ENCODE data around the gene SNU13. TPM values are rescaled to one million over a fixed set of nuclear protein-coding genes. Genes with fewer than 3 reads are reported as not detected.
"Not testable (repeated sequence)": the region's sequence is repeated elsewhere in the genome, so short reads cannot be mapped to it uniquely, and the experiment has no call there.

SNU13 gene
- total and polyA plus RNA-seq, 9 donors, result 99.8 to 130 (median 116) TPM

DNA sequence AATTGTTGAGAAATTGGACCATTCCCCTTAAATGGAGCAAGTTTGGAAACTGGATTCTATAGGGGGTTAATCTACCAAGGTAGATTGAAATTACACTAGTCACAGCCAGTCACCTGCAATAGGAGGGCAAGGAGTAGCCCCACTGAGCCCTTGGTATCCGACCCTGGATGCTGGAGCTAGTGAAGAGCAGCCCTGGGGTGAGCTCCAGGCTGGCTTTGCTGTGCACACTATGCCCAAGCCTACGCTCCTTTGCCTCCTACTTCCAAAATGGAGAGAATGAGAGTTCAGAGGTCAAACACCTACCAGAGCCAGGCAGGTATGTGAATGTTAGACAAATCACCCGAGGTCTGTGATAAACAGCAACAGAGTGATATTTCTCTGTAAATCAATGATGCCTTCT lies 23.7 kb downstream of the SNU13 start:
- H3K27ac ChIP-seq (ENCODE audit: low read length), result no peak overlapping the region
- H3K36me3 ChIP-seq (ENCODE audit: control insufficient read depth, insufficient read depth, low read length), result peaks cover 40% of the 10 kb centered on the region
- no peak overlapping the region for H3K4me3 ChIP-seq (ENCODE audit: low read length)
- no peaks in the 10 kb centered on the region for H3K27me3 ChIP-seq (ENCODE audit: control insufficient read depth, insufficient read depth, low read length)
- H3K9me3 ChIP-seq (replicated peaks; ENCODE audit: control insufficient read depth, low read depth, low read length), result no peaks in the 10 kb centered on the region
- DNase-seq, result no peak
- peaks cover 7% of the 10 kb centered on the region for H3K4me1 ChIP-seq (ENCODE audit: control insufficient read depth, insufficient read depth, low read length)
- WGBS (ENCODE audit: insufficient coverage), result no CpG with 5 or more reads among the region's 3 CpGs

- Histone ChIP-seq H3K4me3 (ENCODE audit: low read length) (no peak overlapping the region), H3K36me3 (ENCODE audit: control insufficient read depth, insufficient read depth, low read length) (peaks cover 44% of the 10 kb centered on the region), H3K27ac (ENCODE audit: low read length) (no peak overlapping the region), H3K27me3 (ENCODE audit: control insufficient read depth, insufficient read depth, low read length) (no peaks in the 10 kb centered on the region), H3K9me3 (replicated peaks; ENCODE audit: control insufficient read depth, low read depth, low read length) (no peaks in the 10 kb centered on the region), H3K4me1 (ENCODE audit: control insufficient read depth, insufficient read depth, low read length) (peaks cover 7% of the 10 kb centered on the region)
- no peak for DNase-seq
These were observed 24.2 kb downstream of the SNU13 start for GRCh38 chr22:41664490-41664889.

DNA sequence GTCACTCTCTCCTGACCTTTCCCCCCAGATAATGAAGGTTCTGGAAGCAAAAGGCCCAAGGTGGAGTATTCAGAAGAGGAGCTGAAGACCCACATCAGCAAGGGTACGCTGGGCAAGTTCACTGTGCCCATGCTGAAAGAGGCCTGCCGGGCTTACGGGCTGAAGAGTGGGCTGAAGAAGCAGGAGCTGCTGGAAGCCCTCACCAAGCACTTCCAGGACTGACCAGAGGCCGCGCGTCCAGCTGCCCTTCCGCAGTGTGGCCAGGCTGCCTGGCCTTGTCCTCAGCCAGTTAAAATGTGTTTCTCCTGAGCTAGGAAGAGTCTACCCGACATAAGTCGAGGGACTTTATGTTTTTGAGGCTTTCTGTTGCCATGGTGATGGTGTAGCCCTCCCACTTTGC lies 25.1 kb downstream of the SNU13 start:
- not testable (repeated sequence) for DNase-seq; H3K27ac ChIP-seq (ENCODE audit: low read length); H3K4me1 ChIP-seq (ENCODE audit: control insufficient read depth, insufficient read depth, low read length); H3K9me3 ChIP-seq (replicated peaks; ENCODE audit: control insufficient read depth, low read depth, low read length); H3K27me3 ChIP-seq (ENCODE audit: control insufficient read depth, insufficient read depth, low read length); H3K4me3 ChIP-seq (ENCODE audit: low read length)
- WGBS (ENCODE audit: insufficient coverage), result 86% methylated on average over 2 of the region's 9 CpGs
- H3K36me3 ChIP-seq (ENCODE audit: control insufficient read depth, insufficient read depth, low read length), result peaks cover 53% of the 10 kb centered on the region

DNA sequence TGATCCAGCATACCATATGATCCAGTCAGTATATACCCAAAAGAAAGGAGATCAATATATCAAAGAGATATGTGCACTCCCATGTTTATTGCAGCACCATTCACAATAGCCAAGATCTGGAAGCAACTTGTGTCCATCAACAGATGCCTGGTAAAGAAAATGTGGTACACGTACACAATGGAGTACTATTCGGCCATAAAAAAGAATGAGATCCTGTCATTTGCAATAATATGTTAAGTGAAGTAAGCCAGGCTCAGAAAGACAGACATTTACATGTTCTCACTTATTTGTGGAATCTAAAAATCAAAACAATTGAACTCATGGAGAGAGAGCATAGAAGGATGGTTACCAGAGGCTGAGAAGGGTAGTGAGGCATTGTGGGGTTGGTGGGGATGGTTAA lies 27.0 kb downstream of the SNU13 start:
- Histone ChIP-seq H3K4me1 (ENCODE audit: control insufficient read depth, insufficient read depth, low read length) (no peaks in the 10 kb centered on the region), H3K36me3 (ENCODE audit: control insufficient read depth, insufficient read depth, low read length) (peaks cover 69% of the 10 kb centered on the region), H3K4me3 (ENCODE audit: low read length) (no peak overlapping the region), H3K9me3 (replicated peaks; ENCODE audit: control insufficient read depth, low read depth, low read length) (no peaks in the 10 kb centered on the region), H3K27ac (ENCODE audit: low read length) (no peak overlapping the region), H3K27me3 (ENCODE audit: control insufficient read depth, insufficient read depth, low read length) (no peaks in the 10 kb centered on the region)
- no peak for DNase-seq
- WGBS (ENCODE audit: insufficient coverage), result no CpG with 5 or more reads among the region's 2 CpGs

DNA sequence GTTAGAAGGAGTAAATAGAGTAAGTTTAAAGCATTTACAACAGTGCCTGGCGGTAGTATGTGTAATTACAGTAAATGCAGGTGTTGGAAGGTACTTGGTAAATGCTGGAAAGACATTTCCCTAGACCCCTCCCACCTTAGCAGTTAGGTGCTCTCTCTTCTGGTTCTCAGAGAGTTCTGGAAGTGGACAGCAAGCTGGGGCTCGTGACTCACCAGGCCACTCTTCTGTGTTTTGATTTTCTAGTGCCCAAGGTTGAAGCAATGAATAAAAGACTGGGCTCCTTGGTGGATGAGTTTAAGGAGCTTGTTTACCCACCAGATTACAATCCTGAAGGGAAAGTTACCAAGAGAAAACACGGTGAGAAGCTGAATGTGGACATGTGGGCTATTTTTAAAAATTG lies 27.6 kb downstream of the SNU13 start:
- Histone ChIP-seq H3K9me3 (replicated peaks; ENCODE audit: control insufficient read depth, low read depth, low read length) (no peaks in the 10 kb centered on the region), H3K4me3 (ENCODE audit: low read length) (no peak overlapping the region), H3K27ac (ENCODE audit: low read length) (no peak overlapping the region), H3K27me3 (ENCODE audit: control insufficient read depth, insufficient read depth, low read length) (no peaks in the 10 kb centered on the region), H3K4me1 (ENCODE audit: control insufficient read depth, insufficient read depth, low read length) (no peaks in the 10 kb centered on the region), H3K36me3 (ENCODE audit: control insufficient read depth, insufficient read depth, low read length) (peaks cover 74% of the 10 kb centered on the region)
- WGBS (ENCODE audit: insufficient coverage), result no CpG with 5 or more reads among the region's 3 CpGs
- DNase-seq, result no peak

DNA sequence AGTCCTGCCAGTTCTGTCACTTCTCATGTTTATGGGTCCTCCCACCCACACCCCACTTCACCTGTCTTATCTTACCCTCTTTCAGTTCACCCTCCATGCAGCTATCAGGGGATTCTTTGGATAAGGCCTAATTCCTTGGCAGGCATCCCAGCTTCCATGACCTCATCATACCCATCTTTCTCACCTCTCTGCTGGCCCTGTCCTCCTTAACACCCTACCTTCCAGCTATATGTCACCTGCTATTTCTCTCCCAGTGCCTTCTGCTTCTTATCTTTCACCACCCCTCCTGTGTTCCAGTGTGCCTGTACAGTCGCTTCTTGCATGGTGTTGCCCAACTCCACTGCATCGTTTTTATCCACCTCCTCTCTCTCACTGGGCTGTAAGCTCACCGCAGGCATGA lies 28.3 kb downstream of the SNU13 start:
- WGBS (ENCODE audit: insufficient coverage), result 91% methylated on average over 3 of the region's 3 CpGs
- peaks cover 79% of the 10 kb centered on the region for H3K36me3 ChIP-seq (ENCODE audit: control insufficient read depth, insufficient read depth, low read length)

DNA sequence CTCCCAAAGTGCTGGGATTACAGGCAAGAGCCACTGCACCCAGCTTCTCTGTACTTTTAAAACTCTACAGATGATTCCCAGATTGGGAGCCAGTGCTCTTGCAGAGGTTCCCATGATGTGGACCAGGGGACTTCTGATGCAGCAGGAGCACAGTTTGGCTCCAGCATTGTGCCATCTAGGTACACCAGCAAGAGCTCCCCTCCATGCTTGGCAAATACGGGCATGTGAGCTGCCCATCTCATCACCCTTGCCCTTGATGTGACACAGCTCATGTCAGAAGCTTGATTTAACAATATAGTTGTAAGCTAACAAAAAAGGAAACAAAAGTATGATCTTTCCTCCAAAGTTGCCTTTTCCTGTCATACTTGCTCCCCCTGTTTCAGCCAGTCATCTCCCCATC lies 28.7 kb downstream of the SNU13 start:
- Histone ChIP-seq H3K36me3 (ENCODE audit: control insufficient read depth, insufficient read depth, low read length) (peaks cover 84% of the 10 kb centered on the region), H3K9me3 (replicated peaks; ENCODE audit: control insufficient read depth, low read depth, low read length) (no peaks in the 10 kb centered on the region), H3K4me3 (ENCODE audit: low read length) (no peak overlapping the region), H3K27ac (ENCODE audit: low read length) (no peak overlapping the region), H3K4me1 (ENCODE audit: control insufficient read depth, insufficient read depth, low read length) (no peaks in the 10 kb centered on the region), H3K27me3 (ENCODE audit: control insufficient read depth, insufficient read depth, low read length) (no peaks in the 10 kb centered on the region)
- DNase-seq, result no peak
- WGBS (ENCODE audit: insufficient coverage), result no CpG with 5 or more reads among the region's 1 CpG

More for the DNA sequence above, 28.3 kb downstream of the SNU13 start:
- H3K4me1 ChIP-seq (ENCODE audit: control insufficient read depth, insufficient read depth, low read length), result no peaks in the 10 kb centered on the region
- H3K27me3 ChIP-seq (ENCODE audit: control insufficient read depth, insufficient read depth, low read length), result no peaks in the 10 kb centered on the region
- no peaks in the 10 kb centered on the region for H3K9me3 ChIP-seq (replicated peaks; ENCODE audit: control insufficient read depth, low read depth, low read length)
- H3K27ac ChIP-seq (ENCODE audit: low read length), result no peak overlapping the region
- H3K4me3 ChIP-seq (ENCODE audit: low read length), result no peak overlapping the region
- DNase-seq, result no peak

GRCh38 chr22:41658869-41659268 lies 29.8 kb downstream of the SNU13 start:
- 98% methylated on average over 12 of the region's 17 CpGs for WGBS (ENCODE audit: insufficient coverage)
- no peak for DNase-seq
- no peaks in the 10 kb centered on the region for H3K9me3 ChIP-seq (replicated peaks; ENCODE audit: control insufficient read depth, low read depth, low read length)
- no peaks in the 10 kb centered on the region for H3K27me3 ChIP-seq (ENCODE audit: control insufficient read depth, insufficient read depth, low read length)
- no peaks in the 10 kb centered on the region for H3K4me1 ChIP-seq (ENCODE audit: control insufficient read depth, insufficient read depth, low read length)
- peaks cover 87% of the 10 kb centered on the region for H3K36me3 ChIP-seq (ENCODE audit: control insufficient read depth, insufficient read depth, low read length)
- H3K27ac ChIP-seq (ENCODE audit: low read length), result no peak overlapping the region
- no peak overlapping the region for H3K4me3 ChIP-seq (ENCODE audit: low read length)

GRCh38 chr22:41657709-41658108 lies 31.0 kb downstream of the SNU13 start:
- Histone ChIP-seq H3K27ac (ENCODE audit: low read length) (no peak overlapping the region), H3K27me3 (ENCODE audit: control insufficient read depth, insufficient read depth, low read length) (no peaks in the 10 kb centered on the region), H3K4me1 (ENCODE audit: control insufficient read depth, insufficient read depth, low read length) (no peaks in the 10 kb centered on the region), H3K9me3 (replicated peaks; ENCODE audit: control insufficient read depth, low read depth, low read length) (no peaks in the 10 kb centered on the region), H3K4me3 (ENCODE audit: low read length) (no peak overlapping the region), H3K36me3 (ENCODE audit: control insufficient read depth, insufficient read depth, low read length) (peaks cover 87% of the 10 kb centered on the region)
- DNase-seq, result no peak
- WGBS (ENCODE audit: insufficient coverage), result 91% methylated on average over 6 of the region's 6 CpGs

- no peak for DNase-seq
- H3K9me3 ChIP-seq (replicated peaks; ENCODE audit: control insufficient read depth, low read depth, low read length), result no peaks in the 10 kb centered on the region
- WGBS (ENCODE audit: insufficient coverage), result no CpG with 5 or more reads among the region's 5 CpGs
- H3K4me1 ChIP-seq (ENCODE audit: control insufficient read depth, insufficient read depth, low read length), result no peaks in the 10 kb centered on the region
- no peak overlapping the region for H3K27ac ChIP-seq (ENCODE audit: low read length)
- no peaks in the 10 kb centered on the region for H3K27me3 ChIP-seq (ENCODE audit: control insufficient read depth, insufficient read depth, low read length)
- peaks cover 91% of the 10 kb centered on the region for H3K36me3 ChIP-seq (ENCODE audit: control insufficient read depth, insufficient read depth, low read length)
- H3K4me3 ChIP-seq (ENCODE audit: low read length), result no peak overlapping the region
These were observed 32.1 kb downstream of the SNU13 start for GRCh38 chr22:41656556-41656955.

DNA sequence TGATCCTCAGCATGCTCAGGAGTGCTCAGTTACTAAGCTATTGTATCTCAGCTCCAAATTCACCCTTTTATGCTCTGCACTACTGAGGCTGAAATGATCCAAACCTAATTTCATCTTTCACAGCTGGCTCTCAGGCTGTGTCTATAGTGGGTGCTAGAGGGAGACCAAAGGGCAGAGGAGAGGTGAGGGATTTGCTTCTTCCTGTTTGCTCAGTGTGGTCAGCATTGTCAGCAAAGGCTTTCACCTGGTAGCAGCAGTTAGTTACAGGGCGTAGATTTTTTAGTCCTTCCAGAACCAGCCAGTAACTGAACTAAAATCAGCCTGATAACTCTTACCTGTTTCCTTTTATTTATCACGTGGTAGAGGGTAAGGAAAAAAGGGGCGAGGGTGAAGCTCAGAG lies 34.3 kb downstream of the SNU13 start:
- Histone ChIP-seq H3K36me3 (ENCODE audit: control insufficient read depth, insufficient read depth, low read length) (peaks cover 91% of the 10 kb centered on the region), H3K4me1 (ENCODE audit: control insufficient read depth, insufficient read depth, low read length) (no peaks in the 10 kb centered on the region), H3K4me3 (ENCODE audit: low read length) (no peak overlapping the region), H3K9me3 (replicated peaks; ENCODE audit: control insufficient read depth, low read depth, low read length) (no peaks in the 10 kb centered on the region), H3K27ac (ENCODE audit: low read length) (no peak overlapping the region), H3K27me3 (ENCODE audit: control insufficient read depth, insufficient read depth, low read length) (no peaks in the 10 kb centered on the region)
- no peak for DNase-seq
- 100% methylated on average over 1 of the region's 3 CpGs for WGBS (ENCODE audit: insufficient coverage)
